HCT116 (cell line): ENCODE measurements around the gene WBP1L. TPM values are rescaled to one million over a fixed set of nuclear protein-coding genes. Genes with fewer than 3 reads are reported as not detected.

Experiments used
- ATAC-seq: fragments of 200-7000 bp; cut with Tn5 transposase; 2 replicates; pipeline ENCODE4 v1.9.1; 2020; ENCODE audit warnings: mild to moderate bottlenecking, moderate library complexity
- BruUV-seq: library from RNA; stranded (reverse); fragments of 400-500 nt; replicated peaks from 2 replicates; lab custom pipeline; 2021; lab: Mats Ljungman, UMichigan
- CTCF ChIA-PET: fragments of 300-600 bp; sonication (Branson Sonifier 250); formaldehyde crosslinking; loops from one replicate; lab custom pipeline; 2021; ENCODE audit warnings: antibody characterized with exemption; lab: Charles Lee
- POLR2A ChIA-PET: fragments of 300-600, 350-600 bp; sonication (Branson Sonifier 250); formaldehyde crosslinking; loops from one replicate; lab custom pipeline; 2021; ENCODE audit warnings: antibody characterized with exemption; lab: Charles Lee
- RAD21 ChIA-PET, 2 experiments: fragments of 300-600 bp; sonication (Branson Sonifier 250); formaldehyde crosslinking; loops; one replicate each; lab custom pipeline; 2023; ENCODE audit warnings: low total read pairs in 2 of 2; ENCODE audit not compliant: uncharacterized antibody in 2 of 2, unreplicated experiment in 2 of 2, low non-redundant PET in 1 of 2; lab: Charles Lee
- DNase-seq: peaks from one replicate; pipeline ENCODE4 v3.0.0-alpha.2; 2010; ENCODE audit warnings: low read depth, low spot score
- H2AFZ ChIP-seq: fragments of 200-600 bp; shearing (Covaris generic), sonication (generic); 2 replicates; pipeline ENCODE4 v1.6.1; 2017; ENCODE audit warnings: low read depth, mixed run types, mixed read lengths, antibody characterized with exemption, low read length; ENCODE audit not compliant: poor library complexity, severe bottlenecking
- H3K27ac ChIP-seq: 2 replicates; pipeline ENCODE4 v1.5.1; 2012; ENCODE audit warnings: low read depth, low read length
- H3K27me3 ChIP-seq: fragments of 200-600 bp; sonication (generic); 2 replicates; pipeline ENCODE4 v1.6.1; 2016; ENCODE audit warnings: mixed run types, low read length, mixed read lengths; ENCODE audit not compliant: insufficient read depth
- H3K36me3 ChIP-seq, 2 experiments: fragments of 200-500 bp in 1 of 2; fragments of 200-600 bp in 1 of 2; sonication (Bioruptor generic) in 1 of 2; sonication (generic) in 1 of 2; 2 replicates each; pipeline versions ENCODE4 v1.5.1 to v1.6.1; 2014 to 2016; ENCODE audit warnings: low read length in 2 of 2, inconsistent platforms in 1 of 2, mixed read lengths in 1 of 2, mixed run types in 1 of 2; ENCODE audit not compliant: insufficient read depth in 2 of 2, control insufficient read depth in 1 of 2
- H3K4me1 ChIP-seq, 2 experiments: fragments of 200-600 bp in 1 of 2; sonication (generic) in 1 of 2; 2 replicates each; pipeline versions ENCODE4 v1.5.1 to v1.6.1; 2012 to 2017; ENCODE audit warnings: low read length in 2 of 2, inconsistent platforms in 1 of 2, mild to moderate bottlenecking in 1 of 2, mixed read lengths in 1 of 2, mixed run types in 1 of 2, moderate library complexity in 1 of 2; ENCODE audit not compliant: insufficient read depth in 2 of 2, control insufficient read depth in 1 of 2
- H3K4me2 ChIP-seq: fragments of 200-600 bp; sonication (generic); 2 replicates; pipeline ENCODE4 v1.6.1; 2017; ENCODE audit warnings: mixed run types, low read length, mixed read lengths
- H3K4me3 ChIP-seq, 2 experiments: fragments of 200-600 bp in 1 of 2; sonication (generic) in 1 of 2; replicated peaks in 1 of 2; 2 replicates each; pipeline ENCODE4 v1.5.1; 2011 to 2016; ENCODE audit warnings: low read length in 2 of 2, control low read depth in 1 of 2, low read depth in 1 of 2, mild to moderate bottlenecking in 1 of 2, mixed read lengths in 1 of 2, mixed run types in 1 of 2
- H3K79me2 ChIP-seq: fragments of 200-600 bp; sonication (generic); 2 replicates; pipeline ENCODE4 v1.6.1; 2017; ENCODE audit warnings: mild to moderate bottlenecking, mixed run types, low read length, moderate library complexity, mixed read lengths; ENCODE audit not compliant: insufficient read depth
- H3K9ac ChIP-seq: fragments of 200-600 bp; sonication (generic); 2 replicates; pipeline ENCODE4 v1.6.1; 2016; ENCODE audit warnings: low read length, mixed read lengths
- H3K9me2 ChIP-seq: fragments of 200-600 bp; sonication (generic), shearing (Covaris generic); 2 replicates; pipeline ENCODE4 v1.6.1; 2017; ENCODE audit warnings: mixed run types, mild to moderate bottlenecking, moderate library complexity; ENCODE audit not compliant: insufficient read depth
- H3K9me3 ChIP-seq, 2 experiments: fragments of 200-500 bp in 1 of 2; fragments of 200-600 bp in 1 of 2; sonication (Bioruptor generic) in 1 of 2; sonication (generic) in 1 of 2; 2 replicates each; pipeline ENCODE4 v1.6.1; 2014 to 2017; ENCODE audit warnings: low read length in 2 of 2, mixed read lengths in 2 of 2, inconsistent platforms in 1 of 2, low read depth in 1 of 2, mild to moderate bottlenecking in 1 of 2, mixed run types in 1 of 2, moderate library complexity in 1 of 2; ENCODE audit not compliant: control insufficient read depth in 1 of 2, insufficient read depth in 1 of 2
- H4K20me1 ChIP-seq: fragments of 200-600 bp; sonication (generic), shearing (Covaris generic); 2 replicates; pipeline ENCODE4 v1.6.1; 2017; ENCODE audit warnings: mixed run types, mild to moderate bottlenecking, moderate library complexity; ENCODE audit not compliant: insufficient read depth
- ATF3 ChIP-seq: IDR thresholded peaks from 2 replicates; pipeline ENCODE4 v1.6.1; 2012
- CBX3 ChIP-seq: IDR thresholded peaks from 2 replicates; pipeline ENCODE4 v1.6.1; 2012; ENCODE audit warnings: low read depth
- EGR1 ChIP-seq: IDR thresholded peaks from 2 replicates; pipeline ENCODE4 v1.6.1; 2012; ENCODE audit warnings: low read depth
- ELF1 ChIP-seq: IDR thresholded peaks from 2 replicates; pipeline ENCODE4 v1.6.1; 2012; ENCODE audit warnings: low read depth, borderline replicate concordance
- EZH2 ChIP-seq: fragments of 200-600 bp; sonication (generic); IDR thresholded peaks from 2 replicates; pipeline ENCODE4 v1.6.1; 2017; ENCODE audit warnings: antibody characterized with exemption, mixed run types
- EZH2phosphoT487 ChIP-seq: fragments of 200-600 bp; IDR thresholded peaks from 2 replicates; pipeline ENCODE4 v1.6.1; 2018; ENCODE audit warnings: antibody characterized with exemption, borderline replicate concordance
- JUND ChIP-seq: IDR thresholded peaks from 2 replicates; pipeline ENCODE4 v1.6.1; 2012
- POLR2A ChIP-seq: IDR thresholded peaks from 2 replicates; pipeline ENCODE4 v1.7.0; 2011; ENCODE audit warnings: borderline replicate concordance; ENCODE audit not compliant: insufficient read depth, insufficient read length; ENCODE audit errors: extremely low read depth
- POLR2AphosphoS5 ChIP-seq: IDR thresholded peaks from 2 replicates; pipeline ENCODE4 v1.6.1; 2011; ENCODE audit warnings: mild to moderate bottlenecking, low read depth, low read length, moderate library complexity
- REST ChIP-seq: IDR thresholded peaks from 2 replicates; pipeline ENCODE4 v1.6.1; 2012; ENCODE audit warnings: low read depth
- SIN3A ChIP-seq: IDR thresholded peaks from 2 replicates; pipeline ENCODE4 v1.6.1; 2012; ENCODE audit warnings: low read depth
- SP1 ChIP-seq: IDR thresholded peaks from 2 replicates; pipeline ENCODE4 v1.6.1; 2012; ENCODE audit warnings: low read depth
- TCF7L2 ChIP-seq: IDR thresholded peaks from 2 replicates; pipeline ENCODE4 v1.7.0; 2011; ENCODE audit warnings: borderline replicate concordance, inconsistent platforms; ENCODE audit not compliant: insufficient read depth, insufficient read length; ENCODE audit errors: extremely low read depth
- YY1 ChIP-seq: IDR thresholded peaks from 2 replicates; pipeline ENCODE4 v1.6.1; 2011; ENCODE audit warnings: low read length, low read depth, moderate library complexity, mild to moderate bottlenecking; ENCODE audit not compliant: insufficient replicate concordance; ENCODE audit errors: extremely low read depth
- ZBTB33 ChIP-seq: IDR thresholded peaks from 2 replicates; pipeline ENCODE4 v1.6.1; 2011; ENCODE audit warnings: mild to moderate bottlenecking, low read length, moderate library complexity; ENCODE audit not compliant: insufficient replicate concordance; ENCODE audit errors: extremely low read depth
- ZFX ChIP-seq: fragments of 450-650 bp; IDR thresholded peaks from 2 replicates; pipeline ENCODE4 v1.6.1; 2017
- ZNF274 ChIP-seq: fragments of 200-500 bp; sonication (Bioruptor generic); IDR thresholded peaks from 2 replicates; pipeline ENCODE4 v1.6.1; 2014; ENCODE audit warnings: mild to moderate bottlenecking, low read depth, low read length, inconsistent platforms
- intact Hi-C: fragments of 100-400 bp; cut with micrococcal nuclease; formaldehyde crosslinking; loops from 2 replicates; pipeline ENCODE4 v1.10.0; 2022
- total RNA-seq: library from RNA; stranded (reverse); gene quantifications from one replicate; pipeline ENCODE4 v1.2.1, GENCODE V29; 2021; ENCODE audit not compliant: unreplicated experiment

Gene WBP1L
- total RNA-seq, 1 experiment from 2014 or later = 25.2 TPM

- Histone ChIP-seq H3K9me3 (no peaks in the 10 kb centered on the region), H3K9me2 (no peaks in the 10 kb centered on the region), H3K9ac (no peak overlapping the region), H3K36me3 (peaks cover 3 to 4% of the 10 kb centered on the region in 2 experiments; a peak in 2 of 4 replicates), H3K27ac (no peak overlapping the region), H2AFZ (no peak overlapping the region), H4K20me1 (no peaks in the 10 kb centered on the region), H3K27me3 (no peaks in the 10 kb centered on the region), H3K4me1 (no peaks in the 10 kb centered on the region), H3K4me3 (no peak overlapping the region), H3K79me2 (no peaks in the 10 kb centered on the region), H3K4me2 (no peak overlapping the region)
- POLR2A ChIA-PET = no interaction called here
- BruUV-seq = no TSS peak
- DNase-seq (no peak), ATAC-seq (no peak)
- TF ChIP-seq SIN3A (no peak), JUND (no peak), ZNF274 (no peak), EZH2 (no peak), EGR1 (no peak), POLR2A (no peak), ELF1 (no peak), ATF3 (no peak), POLR2AphosphoS5 (no peak), SP1 (no peak), ZFX (no peak)
- intact Hi-C loops = no loop called here
- RAD21 ChIA-PET = no interaction called here
- CTCF ChIA-PET = no interaction called here
Measured at GRCh38 chr10:102801496-102801895, 57.7 kb downstream of the WBP1L start.

GRCh38 chr10:102801978-102802377, 58.2 kb downstream of the WBP1L start:
- Histone ChIP-seq H3K27ac (no peak overlapping the region), H3K4me3 (no peak overlapping the region), H3K4me2 (no peak overlapping the region), H3K9ac (no peak overlapping the region), H3K9me2 (no peaks in the 10 kb centered on the region), H2AFZ (no peak overlapping the region), H4K20me1 (no peaks in the 10 kb centered on the region), H3K4me1 (no peaks in the 10 kb centered on the region), H3K79me2 (no peaks in the 10 kb centered on the region), H3K36me3 (peaks cover 3 to 4% of the 10 kb centered on the region in 2 experiments; a peak in 2 of 4 replicates), H3K9me3 (no peaks in the 10 kb centered on the region), H3K27me3 (no peaks in the 10 kb centered on the region)
- no TSS peak for BruUV-seq
- intact Hi-C loops = no loop called here
- CTCF ChIA-PET = no interaction called here
- DNase-seq (no peak), ATAC-seq (no peak)
- POLR2A ChIA-PET = no interaction called here
- RAD21 ChIA-PET = no interaction called here
- TF ChIP-seq ZBTB33 (no peak), REST (no peak), EZH2phosphoT487 (no peak), EGR1 (no peak), POLR2A (no peak), SP1 (no peak), CBX3 (no peak), YY1 (no peak), TCF7L2 (no peak)
